ENCODE results near the gene THADA.

THADA gene

GRCh38 chr2:43343573-43344304 lies 252.1 kb downstream of the THADA start:
- no peak overlapping the region for H3K27ac ChIP-seq
- H3K9me3 ChIP-seq: no peaks in the 10 kb centered on the region
- no peaks in the 10 kb centered on the region for H3K4me1 ChIP-seq (ENCODE audit: control insufficient read depth in 1 of 2, insufficient read depth in 1 of 2, low read depth in 1 of 2, low read length in 1 of 2)
- H3K4me3 ChIP-seq (ENCODE audit: low read depth in 1 of 2, low read length in 1 of 2): no peak overlapping the region
- H3K27me3 ChIP-seq: no peaks in the 10 kb centered on the region
- TF ChIP-seq CTCF (IDR thresholded peaks at IDR 0.05): no peak
- H3K36me3 ChIP-seq: peaks cover 7% of the 10 kb centered on the region

GRCh38 chr2:43341959-43342757 lies 253.7 kb downstream of the THADA start:
- TF ChIP-seq CTCF (IDR thresholded peaks at IDR 0.05): no peak
- no peaks in the 10 kb centered on the region for H3K4me1 ChIP-seq (ENCODE audit: control insufficient read depth in 1 of 2, insufficient read depth in 1 of 2, low read depth in 1 of 2, low read length in 1 of 2)

GRCh38 chr2:43340945-43341356 lies 254.9 kb downstream of the THADA start:
- H3K4me1 ChIP-seq (ENCODE audit: control insufficient read depth in 1 of 2, insufficient read depth in 1 of 2, low read depth in 1 of 2, low read length in 1 of 2): no peaks in the 10 kb centered on the region

More at GRCh38 chr2:43341959-43342757, 253.7 kb downstream of the THADA start:
- Histone ChIP-seq H3K27me3 (no peaks in the 10 kb centered on the region), H3K4me3 (ENCODE audit: low read depth in 1 of 2, low read length in 1 of 2) (no peak overlapping the region), H3K9me3 (no peaks in the 10 kb centered on the region), H3K27ac (no peak overlapping the region), H3K36me3 (peaks cover 6% of the 10 kb centered on the region)

DNA sequence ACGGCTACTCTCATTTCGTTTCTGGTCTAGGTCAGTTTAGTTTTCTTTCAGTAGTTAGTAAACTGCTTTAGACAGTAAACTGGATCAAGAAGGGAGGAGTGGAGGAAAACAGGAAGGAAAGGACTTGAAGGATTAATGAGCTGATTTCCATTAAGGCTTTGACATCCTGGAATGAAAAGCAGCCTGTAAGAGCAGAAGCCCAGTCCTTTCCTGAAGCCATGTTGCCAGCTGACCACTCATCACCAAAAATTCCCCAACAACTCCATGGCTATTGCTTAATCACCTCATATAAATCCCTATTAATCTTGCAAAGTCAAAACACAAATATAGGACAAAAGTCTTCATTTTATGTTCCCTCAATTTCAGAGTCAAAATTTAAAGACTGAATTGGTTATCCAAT lies 255.8 kb downstream of the THADA start:
- no peak overlapping the region for H3K4me3 ChIP-seq (ENCODE audit: low read depth in 1 of 2, low read length in 1 of 2)
- TF ChIP-seq CTCF (IDR thresholded peaks at IDR 0.05): no peak
- no peak overlapping the region for H3K27ac ChIP-seq
- H3K36me3 ChIP-seq: no peaks in the 10 kb centered on the region
- H3K9me3 ChIP-seq: no peaks in the 10 kb centered on the region
- no peaks in the 10 kb centered on the region for H3K4me1 ChIP-seq (ENCODE audit: control insufficient read depth in 1 of 2, insufficient read depth in 1 of 2, low read depth in 1 of 2, low read length in 1 of 2)
- no peaks in the 10 kb centered on the region for H3K27me3 ChIP-seq

More at GRCh38 chr2:43340945-43341356, 254.9 kb downstream of the THADA start:
- Histone ChIP-seq H3K36me3 (no peaks in the 10 kb centered on the region), H3K27me3 (no peaks in the 10 kb centered on the region), H3K9me3 (no peaks in the 10 kb centered on the region), H3K4me3 (ENCODE audit: low read depth in 1 of 2, low read length in 1 of 2) (no peak overlapping the region), H3K27ac (no peak overlapping the region)
- TF ChIP-seq CTCF (IDR thresholded peaks at IDR 0.05): no peak

GRCh38 chr2:43333656-43334144 lies 262.1 kb downstream of the THADA start:
- no peak for TF ChIP-seq CTCF (IDR thresholded peaks at IDR 0.05)
- no peaks in the 10 kb centered on the region for H3K9me3 ChIP-seq
- H3K27me3 ChIP-seq: no peaks in the 10 kb centered on the region
- H3K4me1 ChIP-seq (ENCODE audit: control insufficient read depth in 1 of 2, insufficient read depth in 1 of 2, low read depth in 1 of 2, low read length in 1 of 2): peaks cover 16 to 28% of the 10 kb centered on the region in 2 experiments
- H3K36me3 ChIP-seq: no peaks in the 10 kb centered on the region
- no peak overlapping the region for H3K4me3 ChIP-seq (ENCODE audit: low read depth in 1 of 2, low read length in 1 of 2)
- no peak overlapping the region for H3K27ac ChIP-seq

All from neutrophil (primary cell).